ENCODE measurements around the gene PLXNA1.

PLXNA1 gene

DNA sequence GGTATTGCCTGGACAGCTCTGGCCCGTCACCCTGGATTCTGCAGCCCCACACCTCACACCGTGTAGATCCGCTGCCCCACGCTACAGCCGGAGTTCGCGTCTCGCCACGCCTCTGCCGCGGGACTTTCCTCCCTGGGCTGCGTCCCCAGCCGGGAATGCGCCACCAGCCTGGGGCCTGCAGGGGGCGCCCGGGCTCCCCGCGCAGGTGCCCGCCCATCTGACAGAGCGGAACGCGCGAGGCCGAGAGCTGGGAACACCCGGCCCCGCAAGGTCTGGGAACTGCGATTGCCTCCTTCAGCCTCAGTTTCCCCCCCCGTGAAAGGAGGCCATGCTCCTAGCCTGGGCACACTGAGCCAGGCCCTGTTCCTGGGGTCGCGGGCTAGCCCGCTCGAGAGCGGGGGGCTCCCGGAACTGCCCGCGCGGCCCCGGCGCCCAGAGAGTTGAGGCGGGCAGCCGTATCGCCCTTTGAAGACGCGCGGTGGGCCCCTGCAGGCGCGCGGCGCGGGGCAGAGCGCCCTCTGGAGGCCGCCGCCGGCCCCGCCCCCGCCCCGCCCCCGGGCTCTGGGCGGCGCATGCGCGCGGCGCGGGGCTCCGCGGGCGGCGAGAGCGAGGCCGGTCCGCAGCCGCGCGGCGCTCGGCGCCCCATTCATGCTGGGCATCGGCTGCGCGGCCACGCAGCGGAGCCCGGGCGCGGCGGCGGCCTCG, at the start of gene PLXNA1:
TSS of gene PLXNA1 (plus strand) at position 645 of the 705 bp plus-strand sequence. CDS start 5,479 bp downstream, outside the sequence.
- ChIA-PET POLR2A (interaction anchor here (1.0 kb wide), 1 partner anchor 18 kb away, joined by 3 read pairs; no protein-coding TSS in a partner anchor), CTCF (interaction anchor here (1.0 kb wide), 2 partner anchors 14 to 21 kb away, joined by 3 to 5 read pairs; no protein-coding TSS in a partner anchor)
- DNase-seq (ENCODE audit: extremely low spot score): peak; percentile 93
- TF ChIP-seq SUZ12 (IDR thresholded peaks at IDR 0.05): no peak
- no peak for TF ChIP-seq FOXK2 (IDR thresholded peaks at IDR 0.05)
- no peak for TF ChIP-seq SP1 (IDR thresholded peaks at IDR 0.05)
- TF ChIP-seq NFRKB (IDR thresholded peaks at IDR 0.05): no peak
- TF ChIP-seq L3MBTL2 (conservative IDR thresholded peaks at IDR 0.05): peak; percentile 91
- TF ChIP-seq ARNT (IDR thresholded peaks at IDR 0.05): no peak

DNA sequence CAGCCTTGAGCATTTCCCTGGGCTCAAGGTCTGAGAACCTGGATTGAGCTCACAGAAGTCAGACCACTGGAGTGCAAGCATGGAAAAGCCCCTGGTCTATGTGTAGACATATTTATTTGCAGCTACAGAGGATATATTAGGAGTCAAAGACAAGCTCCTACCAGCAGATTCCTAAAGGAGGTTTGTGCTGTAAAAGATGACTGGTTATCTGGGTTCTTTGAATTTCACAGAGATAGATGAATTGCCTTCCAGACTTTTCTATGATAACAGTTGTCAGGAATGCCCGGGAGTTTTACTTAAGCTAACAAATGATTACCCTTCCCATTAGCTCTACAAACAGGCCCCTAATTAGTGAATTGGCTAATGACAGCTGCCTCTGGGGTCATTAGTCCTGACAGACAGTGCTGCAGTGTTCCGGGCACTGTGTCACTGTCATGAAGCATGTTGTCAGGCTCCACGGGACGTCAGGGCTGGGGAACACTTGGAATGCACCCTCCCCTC, 48.8 kb upstream of the PLXNA1 start:
- DNase-seq (ENCODE audit: extremely low spot score): no peak
- TF ChIP-seq ELF4 (IDR thresholded peaks at IDR 0.05) (no peak), ZNF384 (IDR thresholded peaks at IDR 0.05) (peak; percentile 50)
- POLR2A ChIA-PET: no interaction called here
- CTCF ChIA-PET: no interaction called here

DNA sequence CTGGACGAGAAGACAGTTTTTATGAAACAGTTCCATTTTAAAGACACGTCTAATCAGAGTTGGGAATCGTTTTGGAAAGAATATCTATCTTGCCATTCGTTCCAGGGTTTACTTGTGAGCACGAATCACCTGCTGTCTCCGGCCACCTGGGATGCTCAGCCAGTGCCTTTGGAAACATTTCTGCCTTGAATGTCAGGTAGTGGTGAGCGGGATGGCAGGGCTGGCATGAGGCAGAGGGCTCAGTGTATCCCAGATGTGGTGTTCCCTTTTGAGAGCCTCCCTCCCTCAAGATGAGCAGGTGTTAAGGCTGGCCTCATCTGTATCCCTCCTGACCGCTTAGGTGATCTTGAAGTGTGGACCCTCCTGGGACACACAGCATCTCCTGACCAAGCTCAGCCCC, 47.9 kb upstream of the PLXNA1 start:
- CTCF ChIA-PET: no interaction called here
- POLR2A ChIA-PET: no interaction called here
- no peak for DNase-seq (ENCODE audit: extremely low spot score)

DNA sequence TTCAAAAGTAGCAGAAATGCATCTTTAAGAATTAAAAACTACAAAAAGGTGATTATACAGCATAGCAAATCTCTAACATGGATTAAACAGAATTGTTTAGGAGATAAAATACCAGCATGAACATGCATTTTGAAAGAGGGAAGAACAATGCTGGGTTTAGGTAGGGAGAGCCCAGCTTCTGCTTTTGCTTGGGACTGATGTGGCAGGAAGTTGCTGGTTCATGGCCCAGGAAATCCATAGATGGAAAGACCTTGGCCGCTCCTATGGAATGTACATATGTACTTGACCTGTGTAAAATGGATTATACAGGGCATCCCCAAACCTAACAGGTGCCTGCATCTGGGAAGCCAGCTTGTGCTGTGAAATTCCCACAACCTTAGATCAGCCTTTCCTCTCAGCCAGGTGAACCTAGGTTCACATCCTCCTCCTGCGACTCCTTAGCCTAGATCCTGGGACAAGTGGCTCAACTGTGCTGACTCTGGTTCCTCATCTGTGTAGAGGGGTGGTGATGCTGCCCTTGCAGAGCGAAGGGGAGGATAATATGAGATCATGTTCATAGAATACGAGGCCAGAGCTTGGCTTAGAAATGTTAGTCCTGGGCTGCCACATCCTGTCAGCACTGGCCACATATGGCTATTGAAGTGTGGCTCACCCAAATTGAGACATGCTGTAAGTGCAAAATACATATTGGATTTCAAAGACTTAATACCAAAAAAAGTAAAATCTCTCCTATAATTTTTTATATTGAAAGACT, 47.0 kb upstream of the PLXNA1 start:
- no peak for DNase-seq (ENCODE audit: extremely low spot score)
- TF ChIP-seq ZNF384 (IDR thresholded peaks at IDR 0.05): no peak
- no peak for TF ChIP-seq CTBP1 (IDR thresholded peaks at IDR 0.05; ENCODE audit: borderline replicate concordance)
- no peak for TF ChIP-seq NFRKB (IDR thresholded peaks at IDR 0.05)
- TF ChIP-seq TARDBP (IDR thresholded peaks at IDR 0.05): no peak
- no peak for TF ChIP-seq FOXM1 (IDR thresholded peaks at IDR 0.05; ENCODE audit: borderline replicate concordance)
- TF ChIP-seq LEF1 (IDR thresholded peaks at IDR 0.05; ENCODE audit: borderline replicate concordance): no peak
- TF ChIP-seq BHLHE40 (IDR thresholded peaks at IDR 0.05; ENCODE audit: borderline replicate concordance): no peak
- no peak for TF ChIP-seq SUZ12 (IDR thresholded peaks at IDR 0.05)
- no peak for TF ChIP-seq ELF4 (IDR thresholded peaks at IDR 0.05)
- TF ChIP-seq HDGF (IDR thresholded peaks at IDR 0.05; ENCODE audit: borderline replicate concordance): no peak
- TF ChIP-seq SP1 (IDR thresholded peaks at IDR 0.05): no peak
- no peak for TF ChIP-seq L3MBTL2 (conservative IDR thresholded peaks at IDR 0.05)
- TF ChIP-seq FOXA1 (IDR thresholded peaks at IDR 0.05): no peak
- no peak for TF ChIP-seq ARNT (IDR thresholded peaks at IDR 0.05)
- TF ChIP-seq FOXK2 (IDR thresholded peaks at IDR 0.05): no peak
- TF ChIP-seq, protein P1, sequence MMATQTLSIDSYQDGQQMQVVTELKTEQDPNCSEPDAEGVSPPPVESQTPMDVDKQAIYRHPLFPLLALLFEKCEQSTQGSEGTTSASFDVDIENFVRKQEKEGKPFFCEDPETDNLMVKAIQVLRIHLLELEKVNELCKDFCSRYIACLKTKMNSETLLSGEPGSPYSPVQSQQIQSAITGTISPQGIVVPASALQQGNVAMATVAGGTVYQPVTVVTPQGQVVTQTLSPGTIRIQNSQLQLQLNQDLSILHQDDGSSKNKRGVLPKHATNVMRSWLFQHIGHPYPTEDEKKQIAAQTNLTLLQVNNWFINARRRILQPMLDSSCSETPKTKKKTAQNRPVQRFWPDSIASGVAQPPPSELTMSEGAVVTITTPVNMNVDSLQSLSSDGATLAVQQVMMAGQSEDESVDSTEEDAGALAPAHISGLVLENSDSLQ (IDR thresholded peaks at IDR 0.05): no peak
- ChIA-PET CTCF (no interaction called here), POLR2A (no interaction called here)

More for the DNA sequence above, 47.9 kb upstream of the PLXNA1 start:
- TF ChIP-seq FOXK2 (IDR thresholded peaks at IDR 0.05) (no peak), ARNT (IDR thresholded peaks at IDR 0.05) (no peak), LEF1 (IDR thresholded peaks at IDR 0.05; ENCODE audit: borderline replicate concordance) (no peak), ELF4 (IDR thresholded peaks at IDR 0.05) (no peak), FOXA1 (IDR thresholded peaks at IDR 0.05) (no peak), SP1 (IDR thresholded peaks at IDR 0.05) (no peak), ZNF384 (IDR thresholded peaks at IDR 0.05) (no peak), TARDBP (IDR thresholded peaks at IDR 0.05) (no peak), FOXM1 (IDR thresholded peaks at IDR 0.05; ENCODE audit: borderline replicate concordance) (no peak), SUZ12 (IDR thresholded peaks at IDR 0.05) (no peak)
- TF ChIP-seq, protein P1 (IDR thresholded peaks at IDR 0.05): no peak

DNA sequence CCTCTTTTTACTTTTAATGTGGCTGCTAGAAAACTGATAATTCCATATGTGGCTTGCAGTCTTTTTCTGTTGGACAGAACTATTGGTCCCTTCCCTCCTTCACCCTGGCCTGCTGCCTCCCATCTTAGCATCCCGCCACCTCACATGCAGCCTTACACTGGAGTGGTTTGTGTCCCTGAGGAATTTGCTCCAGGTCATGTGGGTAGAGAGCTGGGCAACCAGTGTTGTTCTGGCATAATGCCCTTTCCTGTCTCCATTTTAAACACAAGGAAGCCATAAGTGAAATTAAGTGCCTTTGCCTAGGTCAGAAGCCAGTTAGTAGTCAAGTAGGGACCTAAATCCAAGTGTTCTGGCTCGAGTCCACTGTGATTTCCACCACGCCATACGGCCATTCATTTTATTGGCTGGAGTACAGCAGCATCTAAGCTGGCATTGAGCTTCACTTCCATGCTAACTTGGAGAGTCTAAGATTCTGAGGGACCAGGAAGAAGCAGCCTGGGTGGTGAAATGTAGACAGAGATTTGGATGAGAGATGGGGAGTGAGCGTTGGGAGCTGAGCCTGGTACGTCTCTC, 46.0 kb upstream of the PLXNA1 start:
- TF ChIP-seq ELF4 (IDR thresholded peaks at IDR 0.05) (no peak), CTBP1 (IDR thresholded peaks at IDR 0.05; ENCODE audit: borderline replicate concordance) (no peak), ARNT (IDR thresholded peaks at IDR 0.05) (no peak), LEF1 (IDR thresholded peaks at IDR 0.05; ENCODE audit: borderline replicate concordance) (no peak)
- ChIA-PET POLR2A (no interaction called here), CTCF (no interaction called here)
- DNase-seq (ENCODE audit: extremely low spot score): no peak

DNA sequence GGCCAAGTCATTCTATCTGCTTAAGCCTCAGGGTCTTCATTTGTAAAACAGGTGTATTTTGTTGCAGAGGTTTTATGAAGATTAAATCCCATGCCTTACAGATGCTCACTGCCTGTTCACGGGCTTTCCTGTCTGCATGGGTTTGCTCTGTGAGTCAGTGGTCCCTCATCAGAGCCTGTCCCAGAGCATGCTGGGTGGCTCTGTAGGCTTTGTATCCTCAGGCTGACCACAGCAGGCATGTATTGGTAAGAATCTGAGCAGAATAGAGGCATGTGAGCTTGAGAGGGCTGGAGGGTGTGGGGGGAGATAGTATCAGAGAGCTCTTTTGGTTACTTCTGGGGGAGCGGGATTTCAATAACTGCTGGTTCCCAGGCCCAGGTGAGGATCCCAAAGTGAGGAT, 45.4 kb upstream of the PLXNA1 start:
- POLR2A ChIA-PET: no interaction called here
- no peak for TF ChIP-seq SUZ12 (IDR thresholded peaks at IDR 0.05)
- no peak for TF ChIP-seq FOXA1 (IDR thresholded peaks at IDR 0.05)
- no peak for TF ChIP-seq CTBP1 (IDR thresholded peaks at IDR 0.05; ENCODE audit: borderline replicate concordance)
- TF ChIP-seq ARNT (IDR thresholded peaks at IDR 0.05): no peak
- no peak for TF ChIP-seq SP1 (IDR thresholded peaks at IDR 0.05)
- TF ChIP-seq, protein P1 (IDR thresholded peaks at IDR 0.05): no peak
- TF ChIP-seq FOXK2 (IDR thresholded peaks at IDR 0.05): no peak
- TF ChIP-seq ZNF384 (IDR thresholded peaks at IDR 0.05): no peak
- no peak for TF ChIP-seq BHLHE40 (IDR thresholded peaks at IDR 0.05; ENCODE audit: borderline replicate concordance)
- no peak for DNase-seq (ENCODE audit: extremely low spot score)
- CTCF ChIA-PET: no interaction called here
